ENCODE data around the gene KCTD7.
"Not testable (repeated sequence)": the region's sequence is repeated elsewhere in the genome, so short reads cannot be mapped to it uniquely, and the experiment has no call there.

KCTD7 gene

DNA sequence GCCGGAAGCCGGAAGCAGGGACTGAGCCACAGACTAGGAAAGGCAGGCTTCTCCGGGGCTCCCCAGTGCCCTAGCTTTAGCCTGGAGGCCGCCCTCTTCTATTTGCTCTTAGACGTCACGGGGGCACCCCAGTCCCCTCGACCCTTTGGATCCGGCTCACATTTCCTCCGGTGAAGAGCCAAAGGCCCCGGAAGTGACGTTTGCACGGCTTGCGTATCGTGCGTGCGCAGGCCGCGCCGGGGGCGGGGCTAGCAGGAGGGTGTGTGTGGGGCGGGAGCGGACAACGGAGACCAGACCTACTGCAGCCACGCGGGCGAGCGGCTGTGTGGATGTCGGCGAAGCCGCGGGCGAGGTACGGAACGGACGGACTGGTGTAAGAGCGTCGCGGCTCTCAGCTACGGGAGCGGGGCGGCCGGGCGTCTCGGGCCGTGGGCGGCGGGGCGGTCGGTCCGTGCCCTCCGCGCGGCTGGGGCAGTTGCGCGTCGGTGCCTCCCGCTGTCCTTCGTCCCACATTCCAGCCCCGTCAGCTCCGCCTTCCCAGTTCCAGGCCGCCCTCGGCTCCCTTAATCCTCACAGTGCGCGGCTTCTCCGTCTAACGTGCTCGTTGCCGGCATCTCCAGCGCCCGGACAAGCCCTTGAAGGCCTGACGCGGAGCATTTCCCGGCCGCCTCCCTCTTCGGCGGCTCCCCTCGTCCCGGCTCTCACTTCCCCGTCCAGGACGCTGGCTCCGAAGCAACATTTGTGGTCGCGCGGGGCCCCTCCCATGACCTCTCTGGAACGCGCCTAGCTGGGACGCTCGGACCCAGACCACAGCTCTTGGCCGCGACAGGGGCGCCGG, 25.8 kb downstream of the KCTD7 start:
- DNase-seq (ENCODE audit: low spot score) = peak; percentile 97

DNA sequence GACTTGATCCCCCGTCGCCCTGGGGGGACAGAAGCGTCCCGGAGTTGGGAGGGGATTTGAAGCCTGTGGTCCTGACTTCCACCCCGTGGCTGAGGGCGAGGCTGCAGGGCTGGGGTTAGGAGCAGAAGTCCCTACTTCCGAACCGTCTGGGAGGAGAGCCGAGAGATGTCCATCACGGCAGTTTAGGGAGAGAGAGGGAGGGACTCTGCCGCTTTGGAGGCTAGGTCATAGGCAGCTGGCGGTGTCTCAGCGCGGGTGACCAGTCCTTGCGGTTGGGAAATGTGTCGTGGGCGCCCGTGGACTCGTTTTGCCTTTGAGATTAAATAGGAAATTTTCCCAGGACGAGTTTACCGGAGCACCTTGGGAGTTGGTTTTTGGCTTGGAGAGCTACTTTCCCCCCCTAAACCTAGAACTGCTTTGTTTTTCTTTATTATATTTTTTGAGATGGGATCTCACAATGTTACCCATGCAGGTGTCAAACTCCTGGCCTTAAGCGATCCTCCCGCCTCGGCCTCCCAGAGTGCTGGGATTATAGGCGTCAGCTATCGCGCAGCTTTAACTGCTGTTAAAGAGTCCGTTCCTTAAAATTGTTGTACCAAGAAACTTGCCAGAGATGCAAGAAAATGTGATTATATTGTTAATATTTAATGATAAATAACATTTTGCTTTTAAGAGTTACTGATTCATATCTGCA, 26.6 kb downstream of the KCTD7 start:
- DNase-seq (ENCODE audit: low spot score) = not testable (repeated sequence)

DNA sequence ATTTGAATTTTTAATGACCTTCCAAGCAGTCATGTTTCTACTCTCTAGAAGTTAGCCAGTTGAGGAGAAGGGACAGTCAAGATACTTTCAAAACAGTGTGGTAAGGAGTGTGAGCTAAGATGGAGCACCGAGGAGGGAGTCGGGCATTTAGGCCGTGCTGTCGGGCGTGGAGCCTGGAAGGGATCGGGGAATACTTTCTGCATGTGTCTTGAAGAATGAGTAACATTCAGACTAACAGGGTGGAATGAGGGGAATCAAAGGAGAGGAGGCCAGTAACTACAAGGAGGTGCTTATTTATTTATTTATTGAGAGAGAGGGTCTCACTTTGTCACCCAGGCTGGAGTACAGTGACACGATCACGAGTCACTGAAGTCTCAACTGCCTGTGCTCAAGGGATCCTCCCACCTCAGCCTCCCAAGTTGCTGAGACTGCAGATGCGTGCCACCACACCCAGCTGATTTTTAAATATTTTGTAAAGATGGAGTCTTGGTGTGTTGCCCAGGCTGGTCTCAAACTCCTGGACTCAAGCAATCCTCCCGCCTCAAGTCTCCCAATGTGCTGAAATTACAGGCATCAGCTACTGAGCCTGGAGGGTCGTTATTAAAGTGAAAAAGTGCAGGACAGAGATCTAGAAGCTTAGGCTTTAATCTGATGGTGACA, 27.3 kb downstream of the KCTD7 start:
- DNase-seq (ENCODE audit: low spot score) = not testable (repeated sequence)

DNA sequence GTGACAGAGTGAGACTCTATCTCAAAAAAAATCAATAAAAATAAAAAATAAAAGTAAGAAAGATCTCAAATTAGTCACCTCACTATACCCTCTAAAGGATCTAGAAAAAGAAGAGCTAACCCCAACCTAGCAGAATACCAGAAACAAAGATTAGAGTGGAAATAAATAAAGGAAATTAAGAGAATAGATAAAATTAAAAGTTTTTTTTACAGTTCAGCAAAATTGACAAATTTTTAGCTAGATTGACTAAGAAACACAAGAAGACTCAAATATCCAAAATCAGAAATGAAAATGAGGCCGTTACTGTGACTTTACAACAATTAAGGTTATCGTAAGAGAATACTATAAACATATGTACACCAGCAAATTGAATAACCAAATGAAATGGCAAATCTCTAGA, 29.1 kb downstream of the KCTD7 start:
- no peak for DNase-seq (ENCODE audit: low spot score)

DNA sequence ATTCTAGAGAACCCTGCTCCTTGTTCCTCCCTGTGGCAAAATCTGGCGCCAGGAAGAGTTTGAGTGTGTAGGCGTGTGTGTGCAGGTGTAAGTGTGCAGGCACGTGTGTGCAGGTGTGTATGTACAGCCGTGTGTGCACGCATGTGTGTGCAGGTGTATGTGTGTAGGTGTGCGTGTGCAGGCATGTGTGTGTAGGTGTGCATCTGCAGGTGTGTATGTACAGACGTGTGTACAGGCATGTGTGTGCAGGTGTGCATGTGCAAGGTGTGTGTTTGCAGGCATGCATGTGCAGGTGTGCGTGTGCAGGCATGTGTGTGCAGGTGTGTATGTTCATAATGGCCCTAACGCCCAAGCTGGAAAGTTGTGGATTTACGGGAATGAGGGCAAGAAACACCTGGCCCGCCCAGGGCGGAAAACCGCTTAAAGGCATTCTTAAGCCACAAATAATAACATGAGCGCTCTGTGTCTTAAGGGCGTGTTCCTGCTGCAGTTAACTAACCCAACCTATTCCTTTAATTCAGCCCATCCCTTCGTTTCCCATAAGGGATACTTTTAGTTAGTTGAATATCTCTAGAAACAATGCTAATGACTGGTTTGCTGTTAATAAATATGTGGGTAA, 34.1 kb downstream of the KCTD7 start:
- DNase-seq (ENCODE audit: low spot score) = no peak

DNA sequence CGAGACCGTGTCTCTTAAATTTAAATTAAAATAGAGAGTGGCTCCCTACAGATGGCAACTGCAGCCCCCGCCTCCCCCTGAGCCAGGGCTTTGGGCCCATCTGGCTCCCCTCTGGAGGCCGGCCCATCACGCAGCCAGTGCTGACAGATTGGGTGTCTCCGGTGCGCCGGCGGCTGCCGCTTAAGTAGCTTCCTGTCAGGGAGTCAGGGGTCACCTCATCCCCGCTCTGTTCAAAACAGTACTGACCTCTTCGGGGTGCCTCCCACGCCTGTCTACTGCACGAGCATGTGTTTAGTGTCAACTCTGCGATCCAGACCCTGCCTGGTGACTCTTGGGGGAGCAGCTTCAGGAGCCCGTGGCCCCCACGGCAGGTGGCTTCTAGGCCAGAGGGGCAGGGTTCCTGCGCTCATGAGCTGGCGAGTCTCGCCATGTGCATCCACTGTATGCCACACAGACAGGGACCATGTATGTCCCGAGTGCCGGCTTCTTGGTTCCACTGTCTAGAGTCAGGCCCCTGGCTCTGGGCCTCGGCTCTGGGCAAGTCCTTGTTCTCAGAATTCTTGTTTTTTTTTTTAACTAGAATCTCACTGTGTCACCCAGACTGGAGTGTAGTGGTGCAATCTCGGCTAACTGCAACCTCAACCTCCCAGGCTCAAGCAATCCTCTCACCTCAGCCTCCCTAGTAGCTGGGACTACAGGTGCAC, 36.1 kb downstream of the KCTD7 start:
- DNase-seq (ENCODE audit: low spot score) = no peak

DNA sequence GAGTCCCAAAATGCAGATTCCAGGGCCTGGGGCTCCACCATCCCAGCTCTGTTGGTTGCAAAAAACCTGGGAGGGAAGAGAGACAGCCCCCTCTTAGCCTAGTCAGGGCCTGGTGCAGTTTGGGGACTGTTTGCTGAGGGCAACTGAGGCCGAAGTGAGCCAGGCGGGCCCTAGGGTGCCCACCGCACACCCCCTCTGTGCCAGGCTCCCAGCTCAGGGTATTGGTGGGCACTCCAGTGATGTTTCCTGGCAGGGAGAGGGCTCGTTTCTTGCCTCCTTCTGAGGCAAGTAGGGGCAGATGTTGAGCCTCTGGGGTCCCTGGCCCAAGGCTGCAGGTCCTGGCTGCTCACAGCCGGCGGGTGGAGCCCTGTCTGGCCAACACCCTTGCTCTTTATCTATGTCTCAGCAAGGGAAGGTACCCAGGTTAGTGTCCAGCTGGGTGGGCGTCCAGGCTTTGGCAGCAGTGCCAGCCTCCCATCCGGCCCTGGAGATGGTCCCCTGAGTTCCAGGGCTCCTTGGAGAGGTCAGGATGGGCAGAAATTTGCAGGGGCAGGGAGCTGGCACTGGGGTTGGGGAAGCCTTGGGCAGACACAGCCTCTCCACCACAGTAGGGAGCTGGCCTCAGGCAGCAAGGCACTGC, 37.8 kb downstream of the KCTD7 start:
- no peak for DNase-seq (ENCODE audit: low spot score)

DNA sequence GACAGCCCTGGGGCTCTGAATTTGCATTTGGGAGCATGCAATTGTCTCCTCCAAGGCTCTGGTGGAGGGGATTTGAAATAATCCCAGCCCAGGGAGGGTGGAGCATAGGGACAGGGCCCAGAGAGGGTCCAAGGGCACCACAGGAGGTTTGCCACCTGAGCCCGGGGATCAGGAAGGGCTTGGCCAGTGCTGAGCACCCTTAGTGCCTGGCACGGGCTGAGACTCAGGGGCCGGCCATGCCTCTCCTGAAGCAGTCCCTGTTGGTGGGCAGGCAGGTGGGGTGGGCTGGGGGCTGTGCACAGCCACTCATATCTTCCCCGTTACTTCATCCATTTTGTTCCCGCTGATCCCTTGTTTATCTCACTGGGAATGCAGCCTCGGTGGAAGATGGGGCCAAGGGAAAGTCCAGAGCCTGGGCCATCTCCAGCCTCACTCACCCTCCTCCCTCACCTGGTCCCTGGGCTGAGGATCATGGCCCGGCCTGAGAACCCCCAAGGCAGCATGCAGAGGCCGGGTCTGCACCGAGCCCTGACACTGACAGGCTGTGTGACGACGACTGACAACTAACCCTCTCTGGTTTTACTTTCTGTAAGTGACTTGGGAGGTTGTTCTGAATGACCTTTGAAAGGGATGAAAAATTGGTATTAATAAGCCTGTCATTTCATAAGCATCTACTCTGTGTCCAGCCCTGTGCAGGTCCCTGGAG, 38.5 kb downstream of the KCTD7 start:
- DNase-seq (ENCODE audit: low spot score) = no peak

DNA sequence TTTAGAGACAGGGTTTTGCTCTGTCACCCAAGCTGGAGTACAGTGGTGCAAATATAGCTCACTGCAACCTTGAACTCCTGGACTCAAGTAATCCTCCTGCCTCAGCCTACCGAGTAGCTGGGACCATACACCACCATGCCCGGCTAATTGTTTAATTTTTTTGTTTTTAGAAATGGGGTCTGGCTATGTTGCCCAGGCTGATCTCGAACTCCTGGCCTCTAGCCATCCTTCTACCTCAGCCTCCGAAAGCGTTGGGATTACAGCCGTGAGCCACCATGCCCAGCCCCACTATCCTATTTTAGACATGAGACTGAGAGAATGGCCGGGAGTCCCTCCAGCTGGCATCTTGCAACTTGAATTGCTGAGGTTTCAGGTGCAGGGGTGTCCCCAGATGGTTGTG, 39.4 kb downstream of the KCTD7 start:
- DNase-seq (ENCODE audit: low spot score) = no peak

DNA sequence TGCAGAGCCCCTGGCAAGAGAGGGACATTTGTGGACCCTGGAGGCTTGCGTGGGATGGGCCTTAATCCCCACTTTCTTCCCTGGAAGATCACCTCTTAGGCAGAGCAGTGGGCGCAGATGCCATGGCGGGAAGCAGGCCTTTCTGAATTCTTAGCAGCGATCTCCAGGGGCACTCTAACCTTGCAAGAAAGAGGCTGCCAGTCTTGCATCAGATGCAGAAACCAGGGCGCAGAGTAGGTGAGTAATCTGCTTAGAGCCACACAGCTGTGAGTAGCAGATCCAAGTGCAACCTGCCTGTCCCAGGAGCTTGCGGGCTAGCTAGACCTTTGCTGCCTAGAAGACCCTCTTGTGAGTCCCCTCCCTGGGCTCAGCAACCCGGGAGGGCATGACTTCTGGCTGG, 40.0 kb downstream of the KCTD7 start:
- DNase-seq (ENCODE audit: low spot score) = no peak

DNA sequence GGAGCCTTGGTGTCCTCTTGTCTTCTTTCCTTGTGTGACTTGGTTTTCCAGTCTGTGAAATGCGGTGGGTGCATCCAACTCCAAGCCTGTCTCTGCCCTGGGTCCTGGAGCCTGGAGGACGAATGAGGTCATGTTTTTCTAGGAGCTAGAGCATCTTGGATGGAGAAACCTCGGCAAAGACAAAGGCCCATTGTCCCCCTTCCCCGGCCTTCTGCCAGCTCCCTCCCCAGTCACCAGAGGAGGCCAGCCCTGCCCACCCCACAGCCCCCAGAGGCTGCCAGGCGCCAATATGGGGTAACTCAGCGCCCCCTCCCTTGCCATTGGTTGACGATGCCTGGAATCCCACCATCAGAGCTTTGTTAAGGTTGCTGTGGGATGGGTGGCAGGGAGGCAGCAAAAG, 40.4 kb downstream of the KCTD7 start:
- DNase-seq (ENCODE audit: low spot score) = no peak

DNA sequence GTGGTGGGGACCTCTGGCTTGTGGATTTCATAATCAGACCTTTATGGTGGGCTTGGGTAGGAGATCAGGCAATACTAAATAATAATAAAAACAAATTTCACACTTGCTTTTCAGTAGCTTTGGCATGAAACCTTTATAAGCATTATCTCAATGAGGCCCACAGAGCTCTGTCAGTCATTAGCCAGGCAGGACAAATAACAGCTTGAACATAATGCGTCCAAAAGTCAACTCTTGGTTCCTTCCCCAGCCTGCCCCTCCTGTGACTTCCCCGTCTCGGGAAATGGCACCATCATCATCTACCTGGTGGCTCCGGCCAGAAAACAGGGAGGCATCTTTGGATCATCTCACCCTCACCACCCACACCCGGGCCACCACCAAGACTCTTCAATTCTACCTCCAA, 40.8 kb downstream of the KCTD7 start:
- DNase-seq (ENCODE audit: low spot score) = no peak

DNA sequence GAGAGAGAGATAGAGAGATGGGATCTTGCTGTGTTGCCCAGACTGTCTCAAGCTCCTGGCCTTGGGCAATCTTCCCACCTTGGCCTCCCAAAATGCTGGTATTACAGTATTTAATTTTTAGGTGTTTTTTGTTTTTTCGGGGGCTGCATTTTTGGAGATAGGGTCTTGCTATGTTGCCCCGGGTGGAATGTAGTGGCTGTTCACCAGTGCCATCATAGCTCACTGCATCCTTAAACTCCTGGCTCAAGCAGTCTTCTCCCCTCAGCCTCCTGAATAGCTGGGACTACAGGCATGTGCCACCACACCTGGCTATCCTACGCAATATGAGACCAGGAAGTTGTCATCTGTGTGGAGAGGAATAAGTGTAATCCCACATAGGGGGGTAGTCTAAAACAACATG, 42.4 kb downstream of the KCTD7 start:
- no peak for DNase-seq (ENCODE audit: low spot score)

DNA sequence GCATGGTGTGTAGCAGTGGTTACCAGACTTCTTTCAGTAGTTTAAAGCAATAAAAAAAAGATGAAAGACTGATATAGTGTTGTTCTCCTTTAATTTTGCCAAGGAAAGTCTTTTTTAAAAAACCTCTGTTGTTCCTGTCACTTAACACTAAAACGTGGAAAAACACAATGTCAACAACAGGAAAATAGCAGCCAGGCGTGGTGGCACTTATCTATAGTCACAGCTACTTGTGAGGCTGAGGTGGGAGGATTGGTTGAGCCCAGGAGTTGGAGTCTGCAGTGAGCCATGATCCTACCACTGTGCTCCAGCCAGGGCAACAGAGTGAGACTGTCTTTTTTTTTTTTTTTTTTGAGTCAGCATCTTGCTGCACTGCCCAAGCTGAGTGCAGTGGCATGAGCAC, 42.8 kb downstream of the KCTD7 start:
- DNase-seq (ENCODE audit: low spot score) = not testable (repeated sequence)

DNA sequence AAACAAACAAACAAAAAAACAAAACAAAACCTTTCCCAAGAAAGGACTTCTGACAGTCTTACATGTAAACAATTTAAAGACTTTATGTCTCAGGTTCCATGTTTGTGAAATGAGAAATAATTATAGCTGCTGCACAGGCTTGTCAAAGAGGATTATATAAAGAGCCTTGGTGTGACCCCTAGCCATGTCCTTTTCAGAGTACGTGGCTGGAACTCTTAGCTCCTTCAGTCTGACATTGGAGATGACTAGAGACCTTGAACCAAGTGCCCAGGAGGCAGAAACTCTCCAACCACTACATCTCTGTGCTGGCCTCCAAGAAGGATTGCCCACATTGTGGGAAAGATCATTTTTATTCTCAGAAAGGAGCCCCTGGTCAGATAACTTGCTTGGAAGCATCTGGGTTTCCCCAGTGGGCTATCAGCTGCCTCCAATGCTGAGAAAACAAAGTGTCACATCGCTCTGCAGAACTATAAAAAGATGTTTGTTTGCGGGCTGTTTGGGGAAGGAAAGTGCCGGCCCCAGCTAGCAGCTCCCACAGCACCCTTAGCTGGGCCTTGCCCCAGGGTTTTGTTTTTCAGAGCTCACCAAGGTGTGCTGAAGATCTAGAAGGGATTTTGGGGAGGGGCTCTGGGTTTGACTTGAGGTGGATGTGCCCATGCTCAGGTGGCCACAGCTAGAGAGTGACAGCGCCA, 43.9 kb downstream of the KCTD7 start:
- DNase-seq (ENCODE audit: low spot score) = not testable (repeated sequence)

DNA sequence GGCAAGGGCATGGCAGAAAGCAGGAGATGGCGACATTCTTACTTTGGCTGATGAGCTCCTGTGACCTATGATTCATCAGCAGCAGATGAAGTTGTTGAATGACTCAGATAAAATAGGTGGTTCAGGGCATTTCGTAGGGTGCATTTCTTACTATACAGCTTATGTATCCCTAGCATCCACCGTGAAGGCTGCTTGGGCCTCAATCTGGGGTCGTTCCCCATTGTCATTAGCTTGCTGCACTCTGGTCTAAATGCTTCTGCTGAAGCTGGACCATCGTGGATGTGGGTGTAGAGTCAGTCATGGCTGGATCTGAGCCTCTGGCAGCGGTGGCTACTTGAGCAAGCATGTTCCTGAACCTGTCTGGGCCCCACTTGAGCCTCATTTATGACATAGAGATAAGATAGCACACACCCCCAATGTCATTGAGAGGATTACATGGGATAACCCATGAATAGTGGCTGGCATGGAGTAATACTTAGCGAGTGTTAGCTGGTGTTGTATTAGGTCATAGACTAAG, 44.5 kb downstream of the KCTD7 start:
- not testable (repeated sequence) for DNase-seq (ENCODE audit: low spot score)

DNA sequence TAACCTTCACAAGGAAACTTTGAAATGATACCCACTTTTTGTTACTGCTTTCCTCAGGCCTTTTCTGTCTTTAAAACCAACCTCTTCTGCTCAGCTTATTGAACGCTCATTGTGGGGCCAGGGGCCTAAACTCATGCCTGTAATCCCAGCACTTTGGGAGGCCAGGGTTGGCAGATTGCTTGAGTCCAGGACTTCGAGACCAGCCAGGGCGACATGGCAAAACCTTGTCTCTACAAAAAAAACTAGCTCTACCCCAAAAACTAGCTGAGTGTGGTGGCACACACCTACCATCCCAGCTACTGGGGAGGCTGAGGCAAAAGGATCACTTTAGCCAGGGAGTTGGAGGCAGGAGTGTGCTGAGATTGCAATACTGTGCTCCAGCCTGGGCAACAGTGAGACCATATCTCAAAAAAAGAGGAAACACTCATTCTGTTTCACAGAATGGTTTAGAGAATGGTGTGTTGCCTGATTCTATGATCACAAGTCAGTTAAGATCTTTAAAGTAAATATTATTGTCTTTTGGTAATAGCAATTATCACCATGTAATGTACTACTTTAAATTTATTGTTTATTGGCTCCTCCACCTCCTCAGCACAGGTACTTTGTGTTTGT, 51.1 kb downstream of the KCTD7 start:
- no peak for DNase-seq (ENCODE audit: low spot score)

DNA sequence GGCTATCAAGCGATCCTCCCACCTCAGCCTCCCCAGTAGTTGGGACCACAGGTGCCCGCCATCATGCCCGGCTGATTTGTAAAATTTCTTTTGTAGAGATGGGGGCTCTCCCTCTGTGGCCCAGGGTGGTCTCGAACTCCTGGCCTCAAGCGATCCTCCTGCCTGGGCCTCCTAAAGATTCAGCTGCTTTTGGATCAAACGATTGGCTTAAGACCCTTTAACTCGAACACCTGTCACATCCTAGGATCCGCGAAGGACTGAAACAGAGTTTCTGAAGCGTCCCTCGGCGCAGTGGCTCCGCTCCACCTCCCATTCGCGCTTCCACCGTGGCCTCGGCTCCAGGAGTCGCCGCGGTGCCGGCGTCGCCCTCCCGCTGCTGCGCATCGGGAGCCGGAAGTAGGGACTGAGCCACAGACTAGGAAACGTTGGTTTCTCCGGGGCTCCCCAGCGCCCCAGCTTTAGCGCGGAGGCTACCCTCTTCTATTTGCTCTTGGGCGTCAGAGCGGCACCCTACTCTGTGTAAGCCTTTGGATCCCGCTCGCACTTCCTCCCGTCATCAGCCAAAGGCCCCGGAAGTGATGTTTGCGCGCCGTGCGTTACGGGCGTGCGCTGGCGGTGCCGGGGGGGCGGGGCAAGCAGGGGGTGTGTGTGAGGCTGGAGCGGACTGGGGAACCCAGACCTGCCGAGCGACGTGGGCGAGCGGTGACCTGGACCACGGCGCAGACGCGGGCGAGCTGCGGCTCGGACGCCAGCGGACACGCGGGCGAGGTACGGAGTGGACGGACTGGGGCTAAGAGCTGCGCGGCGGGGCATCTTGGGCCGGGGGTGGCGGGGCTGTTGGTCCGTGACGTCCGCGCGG, 53.0 kb downstream of the KCTD7 start:
- peak; percentile 94 for DNase-seq (ENCODE audit: low spot score)
